HepG2 (cell line): ENCODE measurements around the gene XPR1. TPM values are rescaled to one million over a fixed set of nuclear protein-coding genes. Genes with fewer than 3 reads are reported as not detected.
A peak's percentile ranks its signal among the peaks of the same experiment; 100 is the strongest.

Experiments
- ARID2 ChIP-seq: sonication (generic); formaldehyde crosslinking; IDR thresholded peaks from 2 replicates; pipeline ENCODE4 v1.8.1; 2022; ENCODE audit warnings: mild to moderate bottlenecking, missing genetic modification reagents, borderline replicate concordance
- ATRX ChIP-seq: sonication (generic); formaldehyde crosslinking; IDR thresholded peaks from 2 replicates; pipeline ENCODE4 v1.4.0; 2020; ENCODE audit warnings: missing genetic modification reagents, borderline replicate concordance
- DMAP1 ChIP-seq: IDR thresholded peaks from 2 replicates; pipeline ENCODE4 v1.6.1; 2016
- DMTF1 ChIP-seq: sonication (generic); formaldehyde crosslinking; IDR thresholded peaks from 2 replicates; pipeline ENCODE4 v1.4.0; 2020; ENCODE audit warnings: mild to moderate bottlenecking, missing genetic modification reagents
- FOXA3 ChIP-seq: IDR thresholded peaks from 2 replicates; pipeline ENCODE4 v1.6.1; 2016; ENCODE audit warnings: missing genetic modification reagents, missing compliant biosample characterization
- HES4 ChIP-seq: sonication (generic); formaldehyde crosslinking; IDR thresholded peaks from 2 replicates; pipeline ENCODE4 v1.9.0; 2021; ENCODE audit warnings: mild to moderate bottlenecking, missing genetic modification reagents, borderline replicate concordance
- IKZF1 ChIP-seq: fragments of 450-650 bp; IDR thresholded peaks from 2 replicates; pipeline ENCODE4 v1.7.1; 2016
- RAD21 ChIP-seq: fragments of 450-650 bp; formaldehyde crosslinking; IDR thresholded peaks from 2 replicates; pipeline ENCODE4 v1.5.0; 2020; ENCODE audit warnings: mild to moderate bottlenecking
- SMARCC2 ChIP-seq: fragments of 450-650 bp; IDR thresholded peaks from 2 replicates; pipeline ENCODE4 v1.6.1; 2017; ENCODE audit warnings: antibody characterized with exemption, mild to moderate bottlenecking
- SOX6 ChIP-seq, 2 experiments: fragments of 450-650 bp in 1 of 2; sonication (generic) in 1 of 2; formaldehyde crosslinking in 1 of 2; IDR thresholded peaks; 2 replicates each; pipeline versions ENCODE4 v1.4.0 to v1.6.1; 2017 to 2020; ENCODE audit warnings: antibody characterized with exemption in 1 of 2, mild to moderate bottlenecking in 1 of 2, missing genetic modification reagents in 1 of 2
- SSRP1 ChIP-seq: IDR thresholded peaks from 2 replicates; pipeline ENCODE4 v1.6.1; 2016; ENCODE audit warnings: control low read depth
- SUZ12 ChIP-seq: fragments of 150-350 bp; IDR thresholded peaks from 2 replicates; pipeline ENCODE4 v1.6.1; 2014; ENCODE audit warnings: low read depth, low read length
- ZFX ChIP-seq: sonication (generic); formaldehyde crosslinking; IDR thresholded peaks from 2 replicates; pipeline ENCODE4 v1.4.0; 2020; ENCODE audit warnings: mild to moderate bottlenecking, low read depth, missing genetic modification reagents, moderate library complexity
- ZMYM4 ChIP-seq: sonication (generic); formaldehyde crosslinking; IDR thresholded peaks from 2 replicates; pipeline ENCODE4 v1.8.1; 2023; ENCODE audit warnings: mild to moderate bottlenecking, missing genetic modification reagents
- ZNF251 ChIP-seq: sonication (generic); formaldehyde crosslinking; IDR thresholded peaks from 2 replicates; pipeline ENCODE4 v1.9.0; 2021; ENCODE audit warnings: mild to moderate bottlenecking, missing genetic modification reagents
- ZNF331 ChIP-seq: sonication (generic); formaldehyde crosslinking; IDR thresholded peaks from 2 replicates; pipeline ENCODE4 v1.4.0; 2020; ENCODE audit warnings: missing genetic modification reagents
- ZNF431 ChIP-seq: sonication (generic); formaldehyde crosslinking; IDR thresholded peaks from 2 replicates; pipeline ENCODE4 v1.9.0; 2022; ENCODE audit warnings: missing genetic modification reagents, low read depth, mild to moderate bottlenecking, borderline replicate concordance
- ZNF441 ChIP-seq: sonication (generic); formaldehyde crosslinking; IDR thresholded peaks from 2 replicates; pipeline ENCODE4 v1.7.0; 2021; ENCODE audit warnings: missing genetic modification reagents, borderline replicate concordance
- ZNF567 ChIP-seq: sonication (generic); formaldehyde crosslinking; IDR thresholded peaks from 2 replicates; pipeline ENCODE4 v1.8.1; 2023; ENCODE audit warnings: mild to moderate bottlenecking, missing genetic modification reagents, borderline replicate concordance
- ZNF670 ChIP-seq: sonication (generic); formaldehyde crosslinking; IDR thresholded peaks from 2 replicates; pipeline ENCODE4 v1.8.0; 2022; ENCODE audit warnings: mild to moderate bottlenecking, missing genetic modification reagents, borderline replicate concordance
- ZNF780A ChIP-seq: sonication (generic); formaldehyde crosslinking; IDR thresholded peaks from 2 replicates; pipeline ENCODE4 v1.8.0; 2022; ENCODE audit warnings: mild to moderate bottlenecking, missing genetic modification reagents, moderate library complexity
- ZNF790 ChIP-seq: sonication (generic); formaldehyde crosslinking; IDR thresholded peaks from 2 replicates; pipeline ENCODE4 v1.8.0; 2022; ENCODE audit warnings: missing genetic modification reagents, mild to moderate bottlenecking, borderline replicate concordance
- polyA plus RNA-seq, 8 experiments: library from polyadenylated mRNA; depleted of rRNA in 3 of 8; stranded (reverse) in 7 of 8; unstranded in 1 of 8; fragments of >200 nt; fragmentation: Illumina TruSeq in 4 of 8; extraction: Trizol in 4 of 8; gene quantifications; 2 replicates each; pipeline versions ENCODE4 v1.2.1 to v1.2.3, GENCODE V29; 2011 to 2016; ENCODE audit warnings: low read depth in 4 of 8, missing spikeins in 1 of 8, mixed read lengths in 1 of 8; ENCODE audit not compliant: insufficient read depth in 1 of 8
- total RNA-seq, 5 experiments: library from RNA; depleted of rRNA; stranded (reverse); fragments of >200 nt; fragmentation: Illumina TruSeq; extraction: Trizol; gene quantifications; 2 replicates each; pipeline ENCODE4 v1.2.3, GENCODE V29; 2016; ENCODE audit warnings: low read depth in 1 of 5
- TF ChIP-seq, protein P1 (sequence below): sonication (generic); formaldehyde crosslinking; IDR thresholded peaks from 2 replicates; pipeline ENCODE4 v1.5.1; 2020; ENCODE audit warnings: mild to moderate bottlenecking, missing genetic modification reagents, moderate library complexity
- TF ChIP-seq, protein P2 (sequence below): sonication (generic); formaldehyde crosslinking; IDR thresholded peaks from 2 replicates; pipeline ENCODE4 v1.4.0; 2020; ENCODE audit warnings: missing genetic modification reagents, low read depth, mild to moderate bottlenecking, borderline replicate concordance

XPR1 gene
- total and polyA plus RNA-seq, 2 of the 13 experiments (the other 11 are each of a cell fraction or from before 2014, with no cell fraction given): 22.3 to 23.6 TPM

DNA sequence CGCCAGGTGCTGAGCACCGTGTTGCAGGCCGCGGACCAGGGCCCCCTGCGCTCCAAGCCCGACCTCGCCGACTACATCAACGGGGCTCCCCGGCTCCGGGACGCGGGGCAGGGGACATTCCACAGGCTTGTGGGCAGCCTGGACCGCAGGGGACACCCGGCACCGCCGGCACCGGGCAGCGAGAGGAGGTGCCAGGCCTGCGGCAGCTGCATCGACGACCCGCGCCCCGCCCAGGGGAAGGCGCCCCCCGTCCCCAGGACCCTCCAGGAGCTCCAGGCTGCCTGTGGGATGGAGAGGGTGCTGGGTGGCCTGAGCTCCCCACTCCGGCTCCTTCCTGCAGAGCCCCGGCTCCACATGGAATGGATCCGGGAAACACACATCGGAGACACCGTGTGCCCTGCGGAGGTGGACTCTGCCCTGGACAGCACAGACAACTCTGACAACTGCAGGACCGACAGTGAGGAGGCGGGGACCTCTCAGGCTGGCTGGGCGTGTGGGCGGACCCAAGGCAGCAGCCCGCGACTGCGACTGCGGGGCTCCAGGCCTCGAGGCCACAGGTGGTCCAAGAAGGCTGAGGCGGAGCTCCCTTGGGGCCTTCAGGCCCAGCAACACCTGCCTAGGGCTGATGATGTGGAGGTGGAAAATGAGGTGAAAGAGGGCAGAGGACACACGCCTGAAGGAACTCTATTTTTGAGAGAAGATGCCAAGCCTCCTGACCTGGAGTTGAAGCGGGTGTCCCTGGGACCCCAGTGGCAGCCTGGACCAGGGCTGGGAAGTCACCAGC lies 303.7 kb downstream of the XPR1 start (continued):
- TF ChIP-seq ZNF441 (CRISPR knock-in tag): 0 out of 2 replicates have a peak, but pooled peaks have one; percentile 44
- TF ChIP-seq, protein P1, sequence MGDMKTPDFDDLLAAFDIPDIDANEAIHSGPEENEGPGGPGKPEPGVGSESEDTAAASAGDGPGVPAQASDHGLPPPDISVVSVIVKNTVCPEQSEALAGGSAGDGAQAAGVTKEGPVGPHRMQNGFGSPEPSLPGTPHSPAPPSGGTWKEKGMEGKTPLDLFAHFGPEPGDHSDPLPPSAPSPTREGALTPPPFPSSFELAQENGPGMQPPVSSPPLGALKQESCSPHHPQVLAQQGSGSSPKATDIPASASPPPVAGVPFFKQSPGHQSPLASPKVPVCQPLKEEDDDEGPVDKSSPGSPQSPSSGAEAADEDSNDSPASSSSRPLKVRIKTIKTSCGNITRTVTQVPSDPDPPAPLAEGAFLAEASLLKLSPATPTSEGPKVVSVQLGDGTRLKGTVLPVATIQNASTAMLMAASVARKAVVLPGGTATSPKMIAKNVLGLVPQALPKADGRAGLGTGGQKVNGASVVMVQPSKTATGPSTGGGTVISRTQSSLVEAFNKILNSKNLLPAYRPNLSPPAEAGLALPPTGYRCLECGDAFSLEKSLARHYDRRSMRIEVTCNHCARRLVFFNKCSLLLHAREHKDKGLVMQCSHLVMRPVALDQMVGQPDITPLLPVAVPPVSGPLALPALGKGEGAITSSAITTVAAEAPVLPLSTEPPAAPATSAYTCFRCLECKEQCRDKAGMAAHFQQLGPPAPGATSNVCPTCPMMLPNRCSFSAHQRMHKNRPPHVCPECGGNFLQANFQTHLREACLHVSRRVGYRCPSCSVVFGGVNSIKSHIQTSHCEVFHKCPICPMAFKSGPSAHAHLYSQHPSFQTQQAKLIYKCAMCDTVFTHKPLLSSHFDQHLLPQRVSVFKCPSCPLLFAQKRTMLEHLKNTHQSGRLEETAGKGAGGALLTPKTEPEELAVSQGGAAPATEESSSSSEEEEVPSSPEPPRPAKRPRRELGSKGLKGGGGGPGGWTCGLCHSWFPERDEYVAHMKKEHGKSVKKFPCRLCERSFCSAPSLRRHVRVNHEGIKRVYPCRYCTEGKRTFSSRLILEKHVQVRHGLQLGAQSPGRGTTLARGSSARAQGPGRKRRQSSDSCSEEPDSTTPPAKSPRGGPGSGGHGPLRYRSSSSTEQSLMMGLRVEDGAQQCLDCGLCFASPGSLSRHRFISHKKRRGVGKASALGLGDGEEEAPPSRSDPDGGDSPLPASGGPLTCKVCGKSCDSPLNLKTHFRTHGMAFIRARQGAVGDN (CRISPR knock-in tag): peak; percentile 96
- TF ChIP-seq ARID2 (CRISPR knock-in tag): no peak
- TF ChIP-seq SOX6 (IDR thresholded peaks at IDR 0.05): no peak
- peak; percentile 14; the same call in 1 of the 2 replicates for TF ChIP-seq SOX6 (CRISPR knock-in tag; IDR thresholded peaks at IDR 0.05)
- no peak for TF ChIP-seq SMARCC2
- no peak for TF ChIP-seq ZNF670 (CRISPR knock-in tag)
- no peak for TF ChIP-seq SSRP1 (CRISPR knock-in tag)
- TF ChIP-seq RAD21 (CRISPR knock-in tag): no peak
- peak; percentile 42; the same call in 1 of the 2 replicates for TF ChIP-seq ZNF780A (CRISPR knock-in tag)
- peak; percentile 51; the same call in 1 of the 2 replicates for TF ChIP-seq FOXA3
- TF ChIP-seq ZNF567 (CRISPR knock-in tag): no peak
- no peak for TF ChIP-seq SUZ12
- TF ChIP-seq HES4: no peak
- TF ChIP-seq, protein P2, sequence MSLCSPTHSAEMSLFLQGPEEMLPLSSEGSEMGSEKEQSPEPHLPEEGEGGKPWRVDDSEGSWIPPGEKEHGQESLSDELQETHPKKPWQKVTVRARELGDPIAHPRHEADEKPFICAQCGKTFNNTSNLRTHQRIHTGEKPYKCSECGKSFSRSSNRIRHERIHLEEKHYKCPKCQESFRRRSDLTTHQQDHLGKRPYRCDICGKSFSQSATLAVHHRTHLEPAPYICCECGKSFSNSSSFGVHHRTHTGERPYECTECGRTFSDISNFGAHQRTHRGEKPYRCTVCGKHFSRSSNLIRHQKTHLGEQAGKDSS (CRISPR knock-in tag): no peak
- TF ChIP-seq IKZF1: no peak
- TF ChIP-seq ZFX (CRISPR knock-in tag): peak; percentile 75
- TF ChIP-seq DMTF1 (CRISPR knock-in tag): no peak
- TF ChIP-seq ZMYM4: peak; percentile 51; the same call in 1 of the 2 replicates
- TF ChIP-seq ZNF331 (CRISPR knock-in tag): peak; percentile 79
- TF ChIP-seq DMAP1 (CRISPR knock-in tag): 0 out of 2 replicates have a peak, but pooled peaks have one; percentile 50
- no peak for TF ChIP-seq ZNF251 (CRISPR knock-in tag)
- no peak for TF ChIP-seq ATRX (CRISPR knock-in tag)
- TF ChIP-seq ZNF790 (CRISPR knock-in tag): no peak
- no peak for TF ChIP-seq ZNF431 (CRISPR knock-in tag)
